NCI-H2171 (cell line): ENCODE measurements around the gene MLLT10.

Experiments used
- DNase-seq: peaks from one replicate; lab custom pipeline; 2025; lab: John Stamatoyannopoulos, UW

MLLT10 gene

DNA sequence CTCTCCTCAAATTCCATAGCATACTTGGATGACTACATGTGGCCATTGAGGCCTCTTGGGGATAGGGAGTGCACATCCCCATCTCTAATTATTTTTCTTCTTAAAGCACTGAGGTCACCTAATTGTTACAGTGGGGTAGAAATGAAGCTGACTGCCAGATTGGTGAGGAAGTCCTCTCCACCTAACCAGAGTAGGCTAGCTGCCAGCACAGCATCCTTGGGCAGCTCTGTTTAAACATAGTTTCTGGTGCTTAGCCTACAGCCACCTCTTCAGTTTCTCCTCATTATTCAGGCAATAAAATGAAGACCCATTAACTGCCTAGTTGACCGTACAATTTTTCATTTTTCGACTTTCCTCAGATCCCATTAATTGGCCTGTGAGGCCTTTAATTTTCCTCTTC, 104.6 kb downstream of the MLLT10 start:
- DNase-seq: no peak

DNA sequence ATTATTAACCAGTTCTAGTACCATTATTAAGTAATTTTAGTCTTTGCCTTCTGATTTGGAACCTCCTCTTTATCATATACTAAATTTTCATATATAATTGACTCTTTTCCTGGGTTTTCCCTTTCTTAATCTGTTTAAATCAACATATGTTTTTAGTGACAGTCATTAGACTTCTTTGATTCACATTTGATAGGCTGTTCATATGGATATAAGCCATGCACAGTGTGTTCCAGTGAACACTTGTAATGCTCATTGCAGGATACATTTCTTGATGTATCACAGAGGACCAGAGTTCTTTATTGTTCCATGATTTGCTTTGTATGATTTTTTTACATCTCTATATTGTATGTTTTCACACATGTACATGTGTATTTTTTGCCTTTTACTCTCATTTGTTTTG, 114.0 kb downstream of the MLLT10 start:
- no peak for DNase-seq

DNA sequence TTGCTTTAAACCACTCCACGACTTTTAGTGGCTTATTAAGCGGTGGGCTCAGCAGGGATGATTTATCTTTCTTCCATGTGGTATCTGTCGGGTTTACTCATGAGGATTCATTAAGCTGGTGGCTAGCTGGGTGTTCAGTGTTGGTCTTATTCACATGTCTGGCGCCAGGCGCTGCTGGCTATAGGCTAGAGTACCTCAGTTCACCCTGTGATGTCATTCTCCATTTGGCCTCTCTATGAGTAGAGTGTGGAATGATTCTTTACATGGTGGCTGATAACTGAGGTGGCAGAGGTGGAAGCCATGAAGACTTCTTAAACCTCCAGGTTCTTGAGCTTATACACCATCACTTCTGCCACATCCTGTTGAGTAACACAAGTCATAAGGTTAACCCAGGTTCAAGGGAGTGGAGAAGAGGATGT, 115.4 kb downstream of the MLLT10 start:
- DNase-seq: no peak

DNA sequence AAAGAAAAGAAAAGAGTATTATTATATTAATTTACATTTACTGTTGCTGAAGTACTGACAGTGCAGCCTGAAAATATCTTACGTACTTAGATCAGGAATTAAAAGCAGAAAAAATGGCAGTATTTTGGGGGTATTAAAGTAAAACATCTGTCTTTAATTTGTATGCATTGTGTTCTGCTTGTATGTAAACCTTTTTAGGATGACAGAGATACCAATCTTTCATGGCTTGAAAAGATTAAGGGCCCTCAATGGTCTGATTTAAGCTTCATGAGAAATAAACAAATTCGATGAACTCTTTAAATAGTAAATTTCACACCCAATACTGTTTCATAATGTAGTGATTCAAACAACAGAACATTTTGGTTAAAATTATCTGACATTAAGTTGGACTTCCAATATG, 116.3 kb downstream of the MLLT10 start:
- DNase-seq: no peak

DNA sequence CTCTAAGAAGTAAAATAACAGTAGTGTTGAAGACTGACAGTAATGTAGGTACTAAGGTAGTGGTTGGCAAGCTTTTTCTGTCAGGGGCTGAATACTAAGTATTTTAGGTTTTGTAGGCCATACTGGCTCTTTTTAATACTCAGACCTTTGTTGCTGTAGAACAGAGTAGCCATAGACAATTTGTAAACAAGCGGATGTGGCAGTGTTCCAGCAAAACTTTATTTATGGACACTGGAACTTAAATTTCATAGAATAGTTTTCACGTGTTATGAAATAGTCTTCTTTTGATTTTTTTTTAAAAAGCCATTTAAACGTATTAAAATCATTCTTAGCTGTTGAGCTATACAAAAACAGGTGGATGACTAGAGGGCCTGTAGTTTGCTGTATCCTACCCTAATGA, 121.2 kb downstream of the MLLT10 start:
- DNase-seq: no peak

DNA sequence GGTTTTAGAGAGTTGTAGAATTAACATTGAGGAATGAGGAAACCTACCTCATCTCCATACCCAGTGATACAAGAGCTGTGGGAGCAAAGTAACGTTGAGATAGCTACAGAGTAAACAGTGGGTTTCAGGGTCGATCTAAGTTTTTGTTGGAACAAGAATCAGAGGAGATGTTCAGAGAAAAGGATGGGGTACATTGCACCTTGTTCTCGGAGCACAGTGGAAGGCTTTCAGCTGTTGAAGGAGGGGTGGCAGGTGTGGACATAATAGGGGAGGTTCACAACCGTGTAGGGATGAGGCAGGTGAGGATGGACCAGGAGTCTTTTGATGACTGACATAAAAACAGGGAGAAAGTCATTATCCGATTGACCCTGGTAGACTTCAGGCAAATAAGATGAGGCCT, 121.7 kb downstream of the MLLT10 start:
- no peak for DNase-seq

DNA sequence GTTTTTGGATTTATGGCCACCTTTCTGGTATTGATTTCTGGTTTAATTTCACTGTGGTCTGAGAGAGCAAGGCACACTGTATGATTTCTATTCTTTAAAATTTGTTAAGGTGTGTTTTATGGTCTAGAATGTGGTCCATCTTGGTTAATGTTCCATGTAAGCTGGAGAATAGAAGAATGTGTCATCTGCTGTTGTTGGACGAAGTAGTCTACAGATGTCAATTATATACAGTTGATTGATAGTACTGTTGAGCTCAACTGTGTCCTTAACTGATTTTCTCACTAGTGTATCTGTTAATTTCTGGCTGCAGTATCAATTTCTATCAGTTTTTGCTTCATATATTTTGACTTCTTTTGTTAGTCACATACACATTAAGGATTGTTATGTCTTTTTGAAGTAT, 127.1 kb downstream of the MLLT10 start:
- DNase-seq: no peak

DNA sequence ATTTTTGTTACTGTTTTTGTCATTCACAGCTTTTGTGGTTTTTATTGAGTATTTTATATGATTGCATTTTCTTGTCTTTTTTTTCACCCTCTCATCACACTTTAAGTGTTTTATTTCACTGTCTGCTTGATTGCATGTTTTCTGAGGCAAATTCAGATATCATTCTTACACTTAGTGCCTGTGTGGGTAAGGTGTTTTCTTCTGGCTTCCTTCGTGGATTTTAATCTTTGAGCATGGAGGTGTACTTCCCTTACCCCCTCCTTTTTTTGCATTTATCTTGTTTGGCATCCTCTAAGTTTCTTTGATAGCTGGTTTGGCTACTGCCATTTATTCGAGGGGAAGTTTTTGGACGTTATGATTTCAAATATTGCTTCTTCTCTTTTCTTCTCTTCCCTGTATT, 127.9 kb downstream of the MLLT10 start:
- DNase-seq: no peak

DNA sequence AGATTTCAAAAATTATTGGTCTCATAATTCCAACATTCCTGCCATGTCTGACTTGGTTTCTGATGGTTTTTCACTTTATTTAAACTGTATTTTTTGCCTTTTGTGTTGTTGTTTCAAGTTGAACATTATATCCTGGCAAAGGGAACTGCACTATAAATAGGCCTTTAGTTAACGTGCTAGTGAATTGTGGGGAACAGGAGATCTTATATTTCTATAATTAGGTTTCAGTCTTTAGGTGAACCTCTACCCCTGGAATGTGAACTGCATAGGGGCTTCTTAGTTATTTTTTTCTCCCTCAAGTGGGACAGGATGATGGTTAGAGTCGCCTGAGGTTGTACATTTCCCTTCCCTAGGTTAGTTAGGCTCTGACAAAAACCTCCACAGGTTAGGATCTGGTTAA, 128.6 kb downstream of the MLLT10 start:
- DNase-seq: no peak

DNA sequence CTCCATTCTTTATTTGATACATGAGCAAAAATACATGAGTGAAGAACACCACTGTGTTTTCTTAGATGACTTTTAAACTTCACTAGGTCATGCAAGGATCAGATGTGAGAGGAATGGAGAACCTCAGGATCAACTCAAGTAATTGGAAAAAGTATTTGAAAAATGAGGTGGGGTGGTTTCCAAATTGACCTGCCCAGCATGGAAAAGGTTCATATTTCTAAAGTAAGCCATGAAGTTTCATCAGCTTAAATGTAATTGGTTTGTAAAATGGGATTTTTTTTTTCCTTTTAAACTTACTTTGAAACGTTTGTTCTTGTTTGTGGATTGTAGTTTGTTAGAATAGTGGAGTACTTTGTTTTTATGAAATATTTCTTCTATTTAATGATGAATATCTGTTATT, 134.8 kb downstream of the MLLT10 start:
- no peak for DNase-seq

DNA sequence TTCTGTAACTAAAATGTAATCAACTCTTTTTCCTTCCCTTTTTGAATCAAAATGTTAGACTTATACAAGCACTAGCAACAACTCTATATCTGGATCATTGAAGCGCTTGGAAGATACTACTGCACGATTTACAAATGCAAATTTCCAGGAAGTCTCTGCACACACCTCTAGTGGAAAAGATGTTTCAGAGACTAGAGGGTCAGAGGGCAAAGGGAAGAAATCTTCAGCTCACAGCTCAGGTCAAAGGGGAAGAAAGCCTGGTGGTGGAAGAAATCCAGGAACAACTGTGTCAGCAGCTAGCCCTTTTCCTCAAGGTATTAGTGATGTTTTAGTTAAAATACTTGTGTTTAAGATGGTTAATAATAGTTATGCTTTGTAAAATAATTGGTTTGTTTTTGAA, 136.4 kb downstream of the MLLT10 start:
- no peak for DNase-seq

DNA sequence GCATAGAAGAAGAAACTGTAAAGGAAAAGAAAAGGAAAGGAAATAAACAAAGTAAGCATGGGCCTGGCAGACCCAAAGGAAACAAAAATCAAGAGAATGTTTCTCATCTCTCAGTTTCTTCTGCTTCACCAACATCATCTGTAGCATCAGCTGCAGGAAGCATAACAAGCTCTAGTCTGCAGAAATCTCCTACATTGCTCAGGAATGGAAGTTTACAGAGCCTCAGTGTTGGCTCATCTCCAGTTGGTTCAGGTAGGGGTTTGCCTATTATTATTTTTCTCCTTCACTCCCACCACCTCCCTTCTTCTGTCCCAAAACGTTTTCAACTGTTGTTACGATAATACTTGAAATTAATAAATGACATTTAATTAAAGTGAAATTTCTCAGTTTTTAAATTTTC, 139.6 kb downstream of the MLLT10 start:
- no peak for DNase-seq

DNA sequence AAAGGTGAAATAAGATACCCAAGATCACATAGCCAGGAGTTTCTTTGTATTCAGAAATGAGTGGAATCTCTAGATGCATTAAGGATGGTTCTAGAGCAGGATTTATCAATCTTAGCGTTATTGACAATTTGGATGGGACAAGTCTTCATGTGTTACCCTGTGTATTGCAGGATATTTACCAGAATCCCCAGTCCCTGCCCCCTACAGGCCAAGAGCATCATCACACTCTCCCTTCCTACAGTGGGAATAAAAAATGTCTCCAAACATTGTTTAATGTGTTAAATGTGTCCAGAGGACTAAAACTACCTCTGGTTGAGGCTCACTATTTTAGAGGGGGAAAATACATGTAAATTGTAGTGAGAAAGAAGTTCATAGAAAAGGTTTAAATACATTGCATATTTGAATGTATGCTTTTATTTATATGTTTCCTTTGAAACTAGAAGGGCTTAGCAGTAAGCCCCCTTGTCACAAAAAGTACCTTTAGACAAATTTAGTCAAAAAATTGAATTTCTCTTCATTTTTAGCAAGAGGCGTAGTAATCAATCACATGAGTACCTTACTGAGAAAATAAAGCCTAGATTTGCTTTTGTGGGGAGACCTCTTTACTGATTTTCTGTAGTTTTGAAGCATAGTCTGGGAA, 141.2 kb downstream of the MLLT10 start:
- no peak for DNase-seq

DNA sequence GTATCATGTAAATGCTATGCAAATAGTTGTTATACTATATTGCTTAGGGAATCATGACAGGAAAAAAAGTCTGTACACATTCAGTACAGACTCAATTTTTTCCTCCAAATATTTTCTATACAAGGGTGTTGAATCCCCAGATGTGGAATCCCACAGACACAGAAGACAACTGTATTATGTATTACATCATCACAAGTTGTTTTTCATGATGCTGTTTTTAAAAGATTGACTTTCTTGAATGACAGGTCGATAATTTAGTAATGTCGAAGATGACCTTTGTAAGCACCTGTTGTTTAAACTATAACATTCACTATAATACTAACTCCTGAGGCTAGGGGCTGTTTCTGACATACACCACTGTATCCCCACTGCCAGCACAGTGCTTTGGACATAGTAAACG, 143.5 kb downstream of the MLLT10 start:
- no peak for DNase-seq

DNA sequence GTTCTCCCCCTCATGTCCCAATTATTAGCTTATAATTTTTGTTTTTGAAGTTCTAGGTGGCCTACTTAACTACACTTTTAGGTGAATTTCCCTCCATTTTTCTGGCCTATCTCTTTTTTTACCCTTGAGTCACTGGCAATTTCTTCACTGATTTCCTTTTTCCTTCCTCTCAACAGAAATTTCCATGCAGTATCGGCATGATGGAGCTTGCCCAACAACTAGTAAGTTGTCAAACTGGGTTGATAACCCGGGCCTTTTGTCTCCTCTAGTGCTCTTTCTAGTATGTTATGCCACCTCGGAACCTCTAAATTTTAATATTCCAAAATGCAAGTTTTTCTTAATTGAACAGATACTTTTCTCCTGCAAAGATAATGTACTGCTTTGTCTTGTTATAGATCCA, 147.1 kb downstream of the MLLT10 start:
- DNase-seq: no peak

DNA sequence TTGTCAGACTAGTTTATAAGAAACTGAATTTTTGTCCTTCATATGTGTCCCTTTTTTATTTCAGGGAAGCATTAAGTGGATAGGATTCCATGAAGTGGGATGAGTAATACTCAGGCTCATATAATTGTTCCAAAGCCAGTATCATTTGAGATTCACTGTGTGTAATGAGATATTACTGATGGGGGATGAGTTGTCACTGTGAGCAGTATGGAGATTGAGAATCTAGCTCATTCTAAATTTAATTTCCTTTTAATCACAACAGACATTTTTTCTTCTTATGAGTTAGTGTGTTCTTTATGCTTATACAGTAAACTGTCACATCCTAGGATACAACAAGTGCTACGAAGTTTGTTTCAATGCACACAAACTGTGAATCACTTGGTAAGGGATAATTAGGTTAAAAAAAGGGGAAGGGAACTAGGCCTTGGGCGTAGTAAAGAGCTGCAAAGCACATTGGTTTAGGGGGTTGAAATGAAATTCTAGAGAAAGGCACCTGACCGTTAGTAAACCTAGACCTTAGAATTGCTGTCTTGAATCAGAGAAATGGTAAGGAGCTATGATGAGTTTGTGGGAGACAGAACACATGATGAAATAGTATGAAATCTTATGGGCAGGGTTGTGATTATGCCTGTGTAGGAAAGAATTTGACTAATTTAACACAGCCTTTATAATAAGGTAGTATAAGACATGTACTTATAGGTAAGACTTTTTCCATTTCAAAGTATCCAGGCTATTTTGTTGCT, 153.4 kb downstream of the MLLT10 start:
- DNase-seq: no peak

DNA sequence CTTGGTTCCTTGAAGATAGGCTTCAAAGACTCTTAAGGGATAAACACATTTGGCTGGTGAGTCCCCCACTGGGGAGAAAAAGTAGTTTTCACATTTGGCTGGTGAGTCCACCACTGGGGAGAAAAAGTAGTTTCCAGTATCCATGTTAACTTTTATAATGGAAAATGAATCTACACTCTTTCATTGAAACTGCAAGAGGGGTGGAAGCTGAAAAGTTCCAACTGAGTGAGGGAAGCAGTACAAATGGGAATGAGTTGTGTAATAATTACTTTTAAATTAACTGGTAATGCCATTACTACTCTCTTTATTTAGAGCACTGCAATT, 153.9 kb downstream of the MLLT10 start:
- DNase-seq: no peak

DNA sequence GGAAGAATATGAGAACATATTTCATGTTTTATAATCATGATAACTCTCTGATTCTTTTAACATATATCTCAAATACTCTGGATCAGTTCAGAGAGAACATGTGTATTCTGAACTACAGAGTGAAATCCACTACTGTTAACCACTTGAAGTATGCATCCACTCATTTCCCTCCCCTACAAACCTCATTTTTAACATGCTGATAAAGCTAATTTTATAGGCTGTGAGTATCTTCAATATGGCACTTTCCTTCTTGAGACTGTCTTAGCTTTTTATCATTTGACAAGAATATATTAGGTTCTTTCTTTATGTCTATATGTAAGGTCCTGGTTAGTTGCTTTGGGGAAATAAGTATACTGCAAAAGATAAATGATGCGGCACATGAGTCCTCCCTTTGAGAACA, 154.8 kb downstream of the MLLT10 start:
- no peak for DNase-seq

DNA sequence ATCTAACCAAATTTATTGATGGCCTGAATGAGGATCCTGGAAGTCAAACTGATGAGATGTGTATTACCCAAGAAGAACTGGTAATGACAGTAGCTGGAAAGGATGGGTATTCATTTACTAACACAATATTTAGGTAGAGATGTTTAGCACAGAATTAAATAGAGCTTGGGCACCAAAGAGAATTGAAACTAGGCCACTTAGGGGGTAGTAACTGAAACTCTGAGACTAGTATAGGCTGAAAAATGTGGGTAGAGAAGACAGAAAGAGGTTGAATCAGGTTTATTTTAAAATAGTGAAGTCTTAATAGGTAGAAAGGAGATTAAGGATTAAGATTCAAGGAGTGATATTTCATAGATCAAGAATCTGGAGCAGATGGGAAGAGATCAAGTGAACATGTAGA, 155.8 kb downstream of the MLLT10 start:
- no peak for DNase-seq

DNA sequence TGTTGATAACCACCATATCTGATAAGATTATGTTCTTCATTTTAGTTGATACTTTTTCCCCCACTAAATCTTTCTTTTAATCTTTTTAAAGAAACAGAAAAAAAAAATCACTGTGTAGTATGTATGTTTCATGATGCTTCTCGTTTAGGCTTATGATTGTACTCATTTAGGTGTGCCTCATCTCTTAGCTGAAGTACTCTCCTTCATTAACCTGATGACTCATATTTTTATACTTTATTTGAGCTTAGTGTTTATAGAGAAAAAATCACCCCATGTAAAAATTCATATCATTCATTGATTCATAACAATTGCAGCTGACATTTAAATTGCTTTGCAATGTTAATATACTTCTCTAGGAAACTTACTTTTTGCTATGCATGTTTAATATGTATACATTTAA, 158.9 kb downstream of the MLLT10 start:
- DNase-seq: no peak

DNA sequence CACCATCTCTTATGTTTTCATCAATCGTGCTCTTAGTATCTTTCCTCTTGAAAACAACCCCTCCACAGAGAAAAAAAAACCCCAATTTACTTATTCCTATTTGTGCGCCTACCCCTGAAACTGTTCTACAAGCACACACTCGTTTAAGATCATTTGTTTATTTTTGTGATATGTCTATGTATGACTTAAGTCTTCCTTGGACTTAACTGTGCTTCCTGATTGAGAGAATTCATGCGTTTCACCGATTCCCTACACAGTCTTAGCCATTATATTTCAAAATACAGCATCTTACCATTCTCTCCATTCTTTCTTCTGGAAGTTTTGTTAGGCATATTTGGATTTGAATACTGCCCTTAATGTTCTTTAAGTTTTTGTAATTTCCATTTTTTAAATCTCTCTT, 159.4 kb downstream of the MLLT10 start:
- no peak for DNase-seq

DNA sequence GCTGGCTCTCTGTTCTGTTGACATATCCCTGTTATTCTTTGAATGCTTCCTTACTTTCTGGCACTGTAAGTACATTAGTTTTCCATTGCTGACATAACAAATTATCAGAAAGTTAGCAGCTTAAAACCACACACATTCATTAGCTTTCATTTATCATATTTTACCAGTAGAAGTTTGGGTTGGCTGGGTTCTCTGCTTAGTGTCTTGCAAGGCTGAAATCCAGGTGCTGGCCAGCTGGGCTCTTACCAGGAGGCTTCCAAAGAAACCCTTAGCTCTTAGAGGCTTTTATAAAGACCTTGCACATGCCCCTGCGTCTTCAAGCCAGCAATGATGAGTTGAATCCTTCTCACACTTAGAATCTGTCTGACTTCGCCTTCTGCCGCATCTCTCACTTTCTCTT, 160.6 kb downstream of the MLLT10 start:
- DNase-seq: no peak

DNA sequence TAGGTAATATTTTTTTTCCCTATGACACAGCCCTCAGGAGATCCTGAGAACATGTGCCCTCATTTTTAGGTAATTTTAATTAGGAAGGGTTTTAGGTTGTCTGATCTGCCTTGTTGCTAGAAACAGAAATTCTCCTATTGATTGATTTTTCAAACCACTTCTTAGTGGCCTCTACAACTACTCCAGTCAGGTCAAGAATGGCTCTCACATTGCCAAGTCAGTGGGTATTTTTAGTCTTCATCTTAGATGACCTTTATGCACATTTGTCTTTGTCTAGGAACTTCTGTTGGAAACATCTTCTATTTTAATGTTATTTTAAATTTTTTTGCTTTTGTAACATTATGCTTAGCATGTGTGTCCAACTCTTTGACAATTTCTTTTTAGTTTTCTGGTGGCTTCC, 162.3 kb downstream of the MLLT10 start:
- DNase-seq: no peak

DNA sequence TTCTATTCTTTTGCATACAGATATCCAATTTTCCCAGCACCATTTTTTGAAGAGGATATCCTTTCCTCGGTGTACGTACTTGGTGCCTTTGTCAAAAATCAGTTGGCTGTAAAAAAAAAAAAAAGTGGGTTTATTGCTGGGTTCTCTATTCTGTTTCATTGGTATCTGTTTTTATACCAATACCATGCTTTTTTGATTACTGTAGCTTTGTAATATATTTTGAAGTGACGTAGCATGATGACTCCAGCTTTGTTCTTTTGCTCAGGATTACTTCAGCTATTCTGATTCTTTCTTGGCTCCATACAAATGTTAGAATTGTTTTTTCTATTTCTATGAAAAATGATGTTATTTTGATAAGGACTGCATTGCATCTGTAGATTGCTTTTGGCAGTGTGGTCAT, 165.5 kb downstream of the MLLT10 start:
- DNase-seq: no peak
